Measurements from ENCODE around the gene FOLR2. TPM values are rescaled to one million over a fixed set of nuclear protein-coding genes. Genes with fewer than 3 reads are reported as not detected.

FOLR2 gene
- total and polyA plus RNA-seq, 4 donors = 9.4 to 31.5 (median 16.7) TPM

DNA sequence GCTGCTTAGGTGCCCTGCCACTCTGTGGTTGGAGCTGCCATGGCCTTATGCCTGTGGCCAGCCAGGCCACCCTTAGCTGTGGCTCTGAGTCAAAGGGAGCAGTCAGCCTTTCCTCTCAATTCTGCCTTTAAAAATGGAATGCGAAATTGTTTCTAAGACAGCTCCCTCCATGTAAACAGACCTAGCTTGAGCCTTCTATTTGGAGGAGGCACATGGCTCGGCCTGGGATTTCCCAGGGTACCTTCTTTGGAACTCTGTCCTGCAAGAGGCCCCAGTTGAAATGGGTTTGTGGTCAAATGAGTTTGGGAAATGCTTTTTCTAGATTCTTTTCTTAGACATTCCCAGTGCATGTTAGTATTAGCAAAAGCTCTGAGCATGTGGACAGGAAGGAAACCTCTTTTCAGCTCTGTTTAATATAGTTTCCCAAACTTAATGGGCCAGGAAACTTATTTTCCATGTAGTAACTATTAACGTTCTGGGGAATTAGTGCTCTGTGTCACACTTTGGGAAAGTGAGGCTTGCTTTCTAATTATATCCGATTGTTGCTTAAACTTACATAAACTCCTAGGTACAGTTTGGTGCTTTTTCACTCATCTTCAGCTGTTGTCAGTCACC is 19.6 kb downstream of the FOLR2 start:
- no peak for DNase-seq (ENCODE audit: low spot score)
- H3K27me3 ChIP-seq (ENCODE audit: control insufficient read depth in 4 of 4, insufficient read depth in 4 of 4, low read length in 3 of 4) = peaks cover 0 to 4% (median 0%) of the 10 kb centered on the region in 4 donors
- H3K9ac ChIP-seq (ENCODE audit: low read depth in 1 of 2, low read length in 2 of 2) = no peak overlapping the region
- WGBS = 86% methylated on average over 4 of the region's 4 CpGs
- H3K4me3 ChIP-seq (ENCODE audit: low read depth in 1 of 3, low read length in 3 of 3) = no peak overlapping the region
- TF ChIP-seq HNF4A (conservative IDR thresholded peaks at IDR 0.05) (no peak), HNF4G (IDR thresholded peaks at IDR 0.05) (no peak), NR2F2 (IDR thresholded peaks at IDR 0.05) (no peak), JUND (IDR thresholded peaks at IDR 0.05) (no peak), EGR1 (IDR thresholded peaks at IDR 0.05; ENCODE audit: low read depth in 2 of 2) (no peak), REST (IDR thresholded peaks at IDR 0.05) (no peak), RAD21 (IDR thresholded peaks at IDR 0.05) (no peak), ZBTB33 (IDR thresholded peaks at IDR 0.05) (no peak)
- TF ChIP-seq, protein P1, sequence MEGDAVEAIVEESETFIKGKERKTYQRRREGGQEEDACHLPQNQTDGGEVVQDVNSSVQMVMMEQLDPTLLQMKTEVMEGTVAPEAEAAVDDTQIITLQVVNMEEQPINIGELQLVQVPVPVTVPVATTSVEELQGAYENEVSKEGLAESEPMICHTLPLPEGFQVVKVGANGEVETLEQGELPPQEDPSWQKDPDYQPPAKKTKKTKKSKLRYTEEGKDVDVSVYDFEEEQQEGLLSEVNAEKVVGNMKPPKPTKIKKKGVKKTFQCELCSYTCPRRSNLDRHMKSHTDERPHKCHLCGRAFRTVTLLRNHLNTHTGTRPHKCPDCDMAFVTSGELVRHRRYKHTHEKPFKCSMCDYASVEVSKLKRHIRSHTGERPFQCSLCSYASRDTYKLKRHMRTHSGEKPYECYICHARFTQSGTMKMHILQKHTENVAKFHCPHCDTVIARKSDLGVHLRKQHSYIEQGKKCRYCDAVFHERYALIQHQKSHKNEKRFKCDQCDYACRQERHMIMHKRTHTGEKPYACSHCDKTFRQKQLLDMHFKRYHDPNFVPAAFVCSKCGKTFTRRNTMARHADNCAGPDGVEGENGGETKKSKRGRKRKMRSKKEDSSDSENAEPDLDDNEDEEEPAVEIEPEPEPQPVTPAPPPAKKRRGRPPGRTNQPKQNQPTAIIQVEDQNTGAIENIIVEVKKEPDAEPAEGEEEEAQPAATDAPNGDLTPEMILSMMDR (IDR thresholded peaks at IDR 0.05; ENCODE audit: low read depth, low read length, missing input control) = no peak
- TF ChIP-seq, protein P2, sequence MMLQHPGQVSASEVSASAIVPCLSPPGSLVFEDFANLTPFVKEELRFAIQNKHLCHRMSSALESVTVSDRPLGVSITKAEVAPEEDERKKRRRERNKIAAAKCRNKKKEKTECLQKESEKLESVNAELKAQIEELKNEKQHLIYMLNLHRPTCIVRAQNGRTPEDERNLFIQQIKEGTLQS (IDR thresholded peaks at IDR 0.05) = no peak
- H3K4me1 ChIP-seq (ENCODE audit: control insufficient read depth in 4 of 4, insufficient read depth in 4 of 4, low read length in 3 of 4) = peaks cover 6 to 22% (median 16%) of the 10 kb centered on the region in 4 donors
- peaks cover 13 to 62% (median 30%) of the 10 kb centered on the region in 4 donors for H3K36me3 ChIP-seq (ENCODE audit: control insufficient read depth in 4 of 4, insufficient read depth in 3 of 4, low read depth in 1 of 4, low read length in 3 of 4)
- no peaks in the 10 kb centered on the region for H3K9me3 ChIP-seq (ENCODE audit: control insufficient read depth in 4 of 4, low read length in 3 of 4)
- no peak overlapping the region for H3K27ac ChIP-seq (ENCODE audit: low read depth in 1 of 2, low read length in 2 of 2)

DNA sequence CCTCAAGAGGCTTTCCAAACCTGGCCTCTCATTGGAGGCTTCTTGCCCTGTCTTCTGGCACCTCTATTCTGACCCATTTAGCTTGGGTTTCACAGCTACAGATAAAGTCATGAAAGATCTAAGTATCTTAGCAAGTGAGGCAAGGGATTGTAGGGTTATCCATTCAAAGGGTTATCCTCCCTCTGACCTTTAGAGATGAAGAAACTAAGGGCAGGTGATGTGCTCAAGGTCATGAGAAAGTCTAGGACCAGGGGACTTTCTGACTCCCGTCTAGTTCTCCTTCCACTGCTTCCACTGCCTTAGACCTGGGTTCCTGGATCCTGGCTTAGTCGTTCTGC is 20.1 kb downstream of the FOLR2 start:
- Histone ChIP-seq H3K27ac (ENCODE audit: low read depth in 1 of 2, low read length in 2 of 2) (no peak overlapping the region), H3K27me3 (ENCODE audit: control insufficient read depth in 4 of 4, insufficient read depth in 4 of 4, low read length in 3 of 4) (peaks cover 0 to 4% (median 0%) of the 10 kb centered on the region in 4 donors), H3K36me3 (ENCODE audit: control insufficient read depth in 4 of 4, insufficient read depth in 3 of 4, low read depth in 1 of 4, low read length in 3 of 4) (peaks cover 9 to 57% (median 25%) of the 10 kb centered on the region in 4 donors), H3K9ac (ENCODE audit: low read depth in 1 of 2, low read length in 2 of 2) (no peak overlapping the region), H3K4me1 (ENCODE audit: control insufficient read depth in 4 of 4, insufficient read depth in 4 of 4, low read length in 3 of 4) (peaks cover 6 to 22% (median 16%) of the 10 kb centered on the region in 4 donors), H3K4me3 (ENCODE audit: low read depth in 1 of 3, low read length in 3 of 3) (no peak overlapping the region), H3K9me3 (ENCODE audit: control insufficient read depth in 4 of 4, low read length in 3 of 4) (no peaks in the 10 kb centered on the region)
- TF ChIP-seq, protein P1 (IDR thresholded peaks at IDR 0.05; ENCODE audit: low read depth, low read length, missing input control) = no peak
- TF ChIP-seq NR2F2 (IDR thresholded peaks at IDR 0.05) = no peak
- WGBS = 89% methylated on average over 2 of the region's 2 CpGs
- DNase-seq (ENCODE audit: low spot score) = no peak
